ENCODE data around the gene CST3.
"Not testable (repeated sequence)": the region's sequence is repeated elsewhere in the genome, so short reads cannot be mapped to it uniquely, and the experiment has no call there.

CST3 gene

GRCh38 chr20:23628402-23629016 is 9.2 kb downstream of the CST3 start:
- DNase-seq (ENCODE audit: low spot score): no peak

GRCh38 chr20:23627501-23627900 is 10.3 kb downstream of the CST3 start:
- DNase-seq (ENCODE audit: low spot score): no peak

GRCh38 chr20:23626040-23626620 is 11.6 kb downstream of the CST3 start:
- DNase-seq (ENCODE audit: low spot score): no peak

GRCh38 chr20:23625236-23625964 is 12.4 kb downstream of the CST3 start:
- DNase-seq (ENCODE audit: low spot score): no peak

GRCh38 chr20:23624324-23624691 is 13.4 kb downstream of the CST3 start:
- DNase-seq (ENCODE audit: low spot score): no peak

- DNase-seq (ENCODE audit: low spot score): no peak
These were observed 14.0 kb downstream of the CST3 start for GRCh38 chr20:23623666-23624323.

- DNase-seq (ENCODE audit: low spot score): peak; percentile 57
These were observed 14.9 kb downstream of the CST3 start for GRCh38 chr20:23622839-23623343.

GRCh38 chr20:23622401-23622800 is 15.4 kb downstream of the CST3 start:
- DNase-seq (ENCODE audit: low spot score): not testable (repeated sequence)

GRCh38 chr20:23620670-23621386 is 16.9 kb downstream of the CST3 start:
- DNase-seq (ENCODE audit: low spot score): not testable (repeated sequence)

- DNase-seq (ENCODE audit: low spot score): no peak
These were observed 23.6 kb downstream of the CST3 start for GRCh38 chr20:23614163-23614562.

GRCh38 chr20:23613676-23614075 is 24.1 kb downstream of the CST3 start:
- DNase-seq (ENCODE audit: low spot score): no peak

- DNase-seq (ENCODE audit: low spot score): no peak
These were observed 25.4 kb downstream of the CST3 start for GRCh38 chr20:23612396-23612795.

GRCh38 chr20:23609486-23610109 is 28.2 kb downstream of the CST3 start:
- DNase-seq (ENCODE audit: low spot score): no peak

- no peak for DNase-seq (ENCODE audit: low spot score)
These were observed 29.4 kb downstream of the CST3 start for GRCh38 chr20:23608251-23608846.

GRCh38 chr20:23607497-23608245 is 30.1 kb downstream of the CST3 start:
- DNase-seq (ENCODE audit: low spot score): no peak

GRCh38 chr20:23606652-23607049 is 31.1 kb downstream of the CST3 start:
- peak; percentile 61 for DNase-seq (ENCODE audit: low spot score)

- DNase-seq (ENCODE audit: low spot score): no peak
These were observed 31.7 kb downstream of the CST3 start, which contains the start of gene CST9 for GRCh38 chr20:23605867-23606651. Gene CST9 (minus strand): TSS chr20:23605917. CDS start chr20:23605864, 53 bp downstream.

GRCh38 chr20:23604306-23604705 is 33.4 kb downstream of the CST3 start:
- DNase-seq (ENCODE audit: low spot score): no peak

- no peak for DNase-seq (ENCODE audit: low spot score)
These were observed 34.4 kb downstream of the CST3 start for GRCh38 chr20:23603321-23603720.

GRCh38 chr20:23602699-23603098 is 35.1 kb downstream of the CST3 start:
- no peak for DNase-seq (ENCODE audit: low spot score)

Data from kidney capillary endothelial cell (primary cell).